PFSK-1 (cell line): ENCODE results near the gene ENO3.

ENCODE experiments used
- FOXP2 ChIP-seq: optimal IDR thresholded peaks from 2 replicates; pipeline ENCODE3; 2011; ENCODE audit warnings: borderline replicate concordance, control low read depth, inconsistent platforms; ENCODE audit not compliant: insufficient read depth; ENCODE audit errors: extremely low read length, extremely low read depth
- POLR2AphosphoS5 ChIP-seq: IDR thresholded peaks from 2 replicates; pipeline ENCODE4 v1.6.1; 2012; ENCODE audit warnings: low read depth, mild to moderate bottlenecking, control low read depth, low read length, moderate library complexity
- REST ChIP-seq, 2 experiments: IDR thresholded peaks; 2 replicates each; pipeline versions ENCODE4 v1.6.1 to v1.8.0; 2011 to 2012; ENCODE audit warnings: low read depth in 2 of 2, low read length in 2 of 2, control low read depth in 1 of 2, inconsistent platforms in 1 of 2, mild to moderate bottlenecking in 1 of 2, moderate library complexity in 1 of 2; ENCODE audit not compliant: insufficient read depth in 1 of 2
- SIN3A ChIP-seq: IDR thresholded peaks from 2 replicates; pipeline ENCODE4 v1.6.1; 2012; ENCODE audit warnings: mild to moderate bottlenecking, low read length, moderate library complexity, borderline replicate concordance; ENCODE audit not compliant: insufficient read depth
- TAF1 ChIP-seq: IDR thresholded peaks from 2 replicates; pipeline ENCODE4 v1.6.1; 2012; ENCODE audit warnings: low read length, control low read depth, borderline replicate concordance; ENCODE audit not compliant: insufficient read depth

Gene ENO3

DNA sequence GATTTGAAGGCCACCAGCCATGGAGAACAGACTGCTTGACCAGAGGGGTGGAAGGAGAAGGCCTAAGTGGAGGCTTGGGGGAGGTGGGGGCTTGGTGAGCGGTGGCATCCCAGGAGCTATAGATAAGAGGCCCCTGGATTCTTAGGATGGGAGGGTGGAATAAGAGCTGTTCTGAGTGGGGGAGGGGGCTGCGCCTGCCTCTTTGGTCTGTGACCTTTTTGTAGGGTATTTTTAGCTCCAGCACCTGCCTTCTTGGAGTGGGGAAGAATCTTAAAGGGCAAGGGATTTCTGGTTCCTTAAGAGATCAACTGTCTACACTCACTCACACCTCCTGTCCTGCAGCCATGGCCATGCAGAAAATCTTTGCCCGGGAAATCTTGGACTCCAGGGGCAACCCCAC, 567 bp downstream of the ENO3 start:
- no peak for TF ChIP-seq REST (IDR thresholded peaks at IDR 0.05; ENCODE audit: insufficient read depth in 1 of 2, low read depth in 2 of 2, low read length in 2 of 2)
- TF ChIP-seq POLR2AphosphoS5, result no peak
- no peak for TF ChIP-seq SIN3A
- TF ChIP-seq TAF1, result no peak
- TF ChIP-seq FOXP2, result no peak

GRCh38 chr17:4953451-4953961, 2.6 kb downstream of the ENO3 start:
- TF ChIP-seq SIN3A (no peak), FOXP2 (no peak), TAF1 (no peak), REST (IDR thresholded peaks at IDR 0.05; ENCODE audit: insufficient read depth in 1 of 2, low read depth in 2 of 2, low read length in 2 of 2) (no peak), POLR2AphosphoS5 (no peak)

DNA sequence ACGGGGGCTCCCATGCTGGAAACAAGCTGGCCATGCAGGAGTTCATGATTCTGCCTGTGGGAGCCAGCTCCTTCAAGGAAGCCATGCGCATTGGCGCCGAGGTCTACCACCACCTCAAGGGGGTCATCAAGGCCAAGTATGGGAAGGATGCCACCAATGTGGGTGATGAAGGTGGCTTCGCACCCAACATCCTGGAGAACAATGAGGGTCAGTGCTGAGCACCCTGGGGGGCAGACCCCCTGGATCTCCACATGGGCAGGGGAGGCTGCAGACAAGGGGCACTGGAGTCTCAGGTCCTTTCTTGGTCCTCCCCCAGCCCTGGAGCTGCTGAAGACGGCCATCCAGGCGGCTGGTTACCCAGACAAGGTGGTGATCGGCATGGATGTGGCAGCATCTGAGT, 4.2 kb downstream of the ENO3 start:
- TF ChIP-seq REST (IDR thresholded peaks at IDR 0.05; ENCODE audit: insufficient read depth in 1 of 2, low read depth in 2 of 2, low read length in 2 of 2), result no peak
- TF ChIP-seq TAF1, result no peak
- TF ChIP-seq FOXP2, result no peak
- no peak for TF ChIP-seq SIN3A
- TF ChIP-seq POLR2AphosphoS5, result no peak

- no peak for TF ChIP-seq REST (IDR thresholded peaks at IDR 0.05; ENCODE audit: insufficient read depth in 1 of 2, low read depth in 2 of 2, low read length in 2 of 2)
- no peak for TF ChIP-seq POLR2AphosphoS5
- TF ChIP-seq FOXP2, result no peak
- TF ChIP-seq TAF1, result no peak
- no peak for TF ChIP-seq SIN3A
Measured at GRCh38 chr17:4956493-4957061, 5.7 kb downstream of the ENO3 start.
